ENCODE data around the gene GPR135.

DNA sequence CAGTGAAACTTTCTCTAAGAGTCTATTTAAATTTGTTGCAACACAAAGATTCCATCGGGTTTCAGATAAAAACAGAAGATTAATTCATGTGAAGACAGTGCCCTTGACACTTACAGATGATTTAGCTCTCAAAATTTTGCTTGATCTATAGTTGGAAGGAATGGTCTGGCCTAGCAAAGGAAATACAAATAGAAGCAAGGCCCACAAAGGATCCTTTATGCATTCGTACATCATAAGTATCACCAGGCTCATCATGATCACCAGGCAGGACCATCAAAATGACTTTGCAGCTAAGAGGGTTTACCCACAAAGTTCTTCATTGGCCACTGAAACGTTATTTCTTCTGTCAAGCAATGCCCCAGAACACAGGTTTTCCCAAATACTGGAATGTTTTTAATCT is 43.9 kb upstream of the GPR135 start:
- TF ChIP-seq, protein P1, sequence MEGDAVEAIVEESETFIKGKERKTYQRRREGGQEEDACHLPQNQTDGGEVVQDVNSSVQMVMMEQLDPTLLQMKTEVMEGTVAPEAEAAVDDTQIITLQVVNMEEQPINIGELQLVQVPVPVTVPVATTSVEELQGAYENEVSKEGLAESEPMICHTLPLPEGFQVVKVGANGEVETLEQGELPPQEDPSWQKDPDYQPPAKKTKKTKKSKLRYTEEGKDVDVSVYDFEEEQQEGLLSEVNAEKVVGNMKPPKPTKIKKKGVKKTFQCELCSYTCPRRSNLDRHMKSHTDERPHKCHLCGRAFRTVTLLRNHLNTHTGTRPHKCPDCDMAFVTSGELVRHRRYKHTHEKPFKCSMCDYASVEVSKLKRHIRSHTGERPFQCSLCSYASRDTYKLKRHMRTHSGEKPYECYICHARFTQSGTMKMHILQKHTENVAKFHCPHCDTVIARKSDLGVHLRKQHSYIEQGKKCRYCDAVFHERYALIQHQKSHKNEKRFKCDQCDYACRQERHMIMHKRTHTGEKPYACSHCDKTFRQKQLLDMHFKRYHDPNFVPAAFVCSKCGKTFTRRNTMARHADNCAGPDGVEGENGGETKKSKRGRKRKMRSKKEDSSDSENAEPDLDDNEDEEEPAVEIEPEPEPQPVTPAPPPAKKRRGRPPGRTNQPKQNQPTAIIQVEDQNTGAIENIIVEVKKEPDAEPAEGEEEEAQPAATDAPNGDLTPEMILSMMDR (CRISPR knock-in tag; IDR thresholded peaks at IDR 0.05) = no peak
- TF ChIP-seq RFX5 (IDR thresholded peaks at IDR 0.05; ENCODE audit: low read depth, low read length) (no peak), CREB1 (IDR thresholded peaks at IDR 0.05) (no peak), CREB1 (CRISPR knock-in tag; IDR thresholded peaks at IDR 0.05) (no peak), KLF9 (CRISPR knock-in tag; IDR thresholded peaks at IDR 0.05; ENCODE audit: low read depth) (no peak), KDM6A (CRISPR knock-in tag; IDR thresholded peaks at IDR 0.05; ENCODE audit: low read depth) (no peak), ZNF720 (CRISPR knock-in tag; IDR thresholded peaks at IDR 0.05) (no peak), ZNF24 (IDR thresholded peaks at IDR 0.05) (no peak), MAFF (IDR thresholded peaks at IDR 0.05; ENCODE audit: low read depth, low read length) (no peak), ARNT (IDR thresholded peaks at IDR 0.05) (no peak), SP1 (IDR thresholded peaks at IDR 0.05) (no peak), SP1 (CRISPR knock-in tag; IDR thresholded peaks at IDR 0.05) (no peak), NFYB (CRISPR knock-in tag; IDR thresholded peaks at IDR 0.05) (no peak)
- TF ChIP-seq, protein P2, sequence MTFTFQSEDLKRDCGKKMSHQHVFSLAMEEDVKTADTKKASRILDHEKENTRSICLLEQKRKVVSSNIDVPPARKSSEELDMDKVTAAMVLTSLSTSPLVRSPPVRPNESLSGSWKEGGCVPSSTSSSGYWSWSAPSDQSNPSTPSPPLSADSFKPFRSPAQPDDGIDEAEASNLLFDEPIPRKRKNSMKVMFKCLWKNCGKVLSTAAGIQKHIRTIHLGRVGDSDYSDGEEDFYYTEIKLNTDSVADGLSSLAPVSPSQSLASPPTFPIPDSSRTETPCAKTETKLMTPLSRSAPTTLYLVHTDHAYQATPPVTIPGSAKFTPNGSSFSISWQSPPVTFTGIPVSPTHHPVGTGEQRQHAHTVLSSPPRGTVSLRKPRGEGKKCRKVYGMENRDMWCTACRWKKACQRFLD (CRISPR knock-in tag; IDR thresholded peaks at IDR 0.05; ENCODE audit: borderline replicate concordance) = no peak

Data from HepG2 (cell line).